Measurements from ENCODE around the gene TMEM59.

TMEM59 gene

DNA sequence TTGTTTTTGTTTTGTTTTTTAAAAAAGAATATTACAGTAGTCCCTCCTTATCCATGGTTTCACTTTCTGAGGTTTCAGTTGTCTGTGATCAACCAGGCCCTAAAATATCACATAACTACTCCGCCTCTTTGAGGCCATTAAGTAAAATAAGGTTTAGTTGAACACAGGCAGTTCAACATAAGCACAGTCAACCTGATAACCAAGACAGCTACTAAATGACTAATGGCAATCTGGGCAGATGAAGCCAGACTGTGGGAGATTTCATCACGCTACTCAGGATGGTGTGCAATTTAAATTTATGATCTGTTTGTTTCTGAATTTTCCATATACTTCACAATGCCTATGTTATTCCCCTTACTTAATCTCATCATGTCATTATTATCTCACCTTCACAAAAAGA, 65.1 kb downstream of the TMEM59 start:
- Histone ChIP-seq H3K79me2 (ENCODE audit: insufficient read depth, low read length) (no peaks in the 10 kb centered on the region), H3K4me3 (ENCODE audit: insufficient read depth, low read length, poor library complexity, severe bottlenecking) (no peak overlapping the region), H4K20me1 (ENCODE audit: low read depth, low read length) (no peaks in the 10 kb centered on the region), H3K9ac (ENCODE audit: low read length) (no peak overlapping the region), H3K4me2 (ENCODE audit: low read depth, low read length, poor library complexity, severe bottlenecking) (no peak overlapping the region), H3K9me2 (replicated peaks; ENCODE audit: insufficient read depth, low read length) (no peaks in the 10 kb centered on the region), H2AFZ (ENCODE audit: low read depth, low read length, severe bottlenecking) (no peak overlapping the region), H3K27ac (ENCODE audit: low read depth, low read length) (no peak overlapping the region), H3K36me3 (ENCODE audit: low read length) (no peaks in the 10 kb centered on the region), H3K9me3 (ENCODE audit: insufficient read depth, low read length) (peaks cover 8% of the 10 kb centered on the region; the same call in 1 of the 2 replicates), H3F3A (ENCODE audit: insufficient read depth) (no peaks in the 10 kb centered on the region), H3K27me3 (ENCODE audit: low read length) (no peaks in the 10 kb centered on the region)
- TF ChIP-seq, protein P1, sequence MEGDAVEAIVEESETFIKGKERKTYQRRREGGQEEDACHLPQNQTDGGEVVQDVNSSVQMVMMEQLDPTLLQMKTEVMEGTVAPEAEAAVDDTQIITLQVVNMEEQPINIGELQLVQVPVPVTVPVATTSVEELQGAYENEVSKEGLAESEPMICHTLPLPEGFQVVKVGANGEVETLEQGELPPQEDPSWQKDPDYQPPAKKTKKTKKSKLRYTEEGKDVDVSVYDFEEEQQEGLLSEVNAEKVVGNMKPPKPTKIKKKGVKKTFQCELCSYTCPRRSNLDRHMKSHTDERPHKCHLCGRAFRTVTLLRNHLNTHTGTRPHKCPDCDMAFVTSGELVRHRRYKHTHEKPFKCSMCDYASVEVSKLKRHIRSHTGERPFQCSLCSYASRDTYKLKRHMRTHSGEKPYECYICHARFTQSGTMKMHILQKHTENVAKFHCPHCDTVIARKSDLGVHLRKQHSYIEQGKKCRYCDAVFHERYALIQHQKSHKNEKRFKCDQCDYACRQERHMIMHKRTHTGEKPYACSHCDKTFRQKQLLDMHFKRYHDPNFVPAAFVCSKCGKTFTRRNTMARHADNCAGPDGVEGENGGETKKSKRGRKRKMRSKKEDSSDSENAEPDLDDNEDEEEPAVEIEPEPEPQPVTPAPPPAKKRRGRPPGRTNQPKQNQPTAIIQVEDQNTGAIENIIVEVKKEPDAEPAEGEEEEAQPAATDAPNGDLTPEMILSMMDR (IDR thresholded peaks at IDR 0.05; ENCODE audit: insufficient read depth, low read length, poor library complexity, severe bottlenecking) = no peak
- TF ChIP-seq EZH2phosphoT487 (conservative IDR thresholded peaks at IDR 0.05; ENCODE audit: low read length) = no peak

DNA sequence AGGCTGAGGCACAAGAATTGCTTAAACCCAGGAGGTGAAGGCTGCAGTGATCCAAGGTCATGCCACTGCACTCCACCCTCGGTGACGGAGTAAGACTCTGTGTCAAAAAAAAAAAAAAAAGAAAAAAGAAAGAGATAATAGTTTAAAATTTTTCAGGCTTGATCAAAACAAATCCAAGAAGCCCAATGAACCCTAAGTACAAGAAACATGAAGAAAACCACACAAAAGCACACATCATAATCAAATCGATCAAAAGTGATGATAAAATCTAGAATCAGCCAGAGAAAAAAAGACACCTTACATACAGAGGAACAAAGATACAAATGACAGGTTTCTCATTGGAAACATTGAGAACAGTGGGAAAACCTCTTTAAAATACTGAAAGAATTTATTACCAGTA, 66.5 kb downstream of the TMEM59 start:
- Histone ChIP-seq H2AFZ (ENCODE audit: low read depth, low read length, severe bottlenecking) (no peak overlapping the region), H3K4me3 (ENCODE audit: insufficient read depth, low read length, poor library complexity, severe bottlenecking) (no peak overlapping the region), H3K9me3 (ENCODE audit: insufficient read depth, low read length) (no peaks in the 10 kb centered on the region; the same call in 1 of the 2 replicates), H4K20me1 (ENCODE audit: low read depth, low read length) (no peaks in the 10 kb centered on the region), H3K36me3 (ENCODE audit: low read length) (no peaks in the 10 kb centered on the region), H3K79me2 (ENCODE audit: insufficient read depth, low read length) (no peaks in the 10 kb centered on the region), H3K27me3 (ENCODE audit: low read length) (no peaks in the 10 kb centered on the region), H3K4me2 (ENCODE audit: low read depth, low read length, poor library complexity, severe bottlenecking) (no peak overlapping the region), H3K27ac (ENCODE audit: low read depth, low read length) (no peak overlapping the region), H3F3A (ENCODE audit: insufficient read depth) (no peaks in the 10 kb centered on the region), H3K9me2 (replicated peaks; ENCODE audit: insufficient read depth, low read length) (no peaks in the 10 kb centered on the region), H3K9ac (ENCODE audit: low read length) (no peak overlapping the region)
- no peak for TF ChIP-seq EZH2phosphoT487 (conservative IDR thresholded peaks at IDR 0.05; ENCODE audit: low read length)
- TF ChIP-seq, protein P1 (IDR thresholded peaks at IDR 0.05; ENCODE audit: insufficient read depth, low read length, poor library complexity, severe bottlenecking) = no peak

DNA sequence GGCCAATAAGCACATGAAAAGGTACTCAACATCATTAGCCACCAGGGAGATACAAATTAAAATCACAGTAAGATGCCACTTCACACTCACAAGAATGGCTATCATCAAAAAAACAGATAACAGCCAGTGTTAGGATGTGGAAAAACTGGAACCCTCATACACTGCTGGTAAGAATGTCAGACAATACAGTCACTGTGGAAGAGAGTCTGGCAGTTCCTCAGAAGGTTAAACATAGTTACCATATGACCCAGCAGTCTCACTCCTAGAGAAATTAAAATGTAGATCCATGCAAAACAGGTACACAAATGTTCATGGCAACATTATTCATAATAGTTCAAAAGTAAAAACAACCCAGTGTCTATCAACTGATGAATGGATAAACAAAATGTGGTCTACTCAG, 68.3 kb downstream of the TMEM59 start:
- Histone ChIP-seq H3K27ac (ENCODE audit: low read depth, low read length) (no peak overlapping the region), H2AFZ (ENCODE audit: low read depth, low read length, severe bottlenecking) (no peak overlapping the region), H3K9ac (ENCODE audit: low read length) (no peak overlapping the region), H3K79me2 (ENCODE audit: insufficient read depth, low read length) (no peaks in the 10 kb centered on the region), H3K36me3 (ENCODE audit: low read length) (no peaks in the 10 kb centered on the region), H3K27me3 (ENCODE audit: low read length) (no peaks in the 10 kb centered on the region), H3K4me2 (ENCODE audit: low read depth, low read length, poor library complexity, severe bottlenecking) (no peak overlapping the region), H3K4me3 (ENCODE audit: insufficient read depth, low read length, poor library complexity, severe bottlenecking) (no peak overlapping the region), H3K9me3 (ENCODE audit: insufficient read depth, low read length) (no peaks in the 10 kb centered on the region), H4K20me1 (ENCODE audit: low read depth, low read length) (no peaks in the 10 kb centered on the region), H3K9me2 (replicated peaks; ENCODE audit: insufficient read depth, low read length) (no peaks in the 10 kb centered on the region), H3F3A (ENCODE audit: insufficient read depth) (no peaks in the 10 kb centered on the region)
- TF ChIP-seq, protein P1 (IDR thresholded peaks at IDR 0.05; ENCODE audit: insufficient read depth, low read length, poor library complexity, severe bottlenecking) = no peak
- no peak for TF ChIP-seq EZH2phosphoT487 (conservative IDR thresholded peaks at IDR 0.05; ENCODE audit: low read length)

DNA sequence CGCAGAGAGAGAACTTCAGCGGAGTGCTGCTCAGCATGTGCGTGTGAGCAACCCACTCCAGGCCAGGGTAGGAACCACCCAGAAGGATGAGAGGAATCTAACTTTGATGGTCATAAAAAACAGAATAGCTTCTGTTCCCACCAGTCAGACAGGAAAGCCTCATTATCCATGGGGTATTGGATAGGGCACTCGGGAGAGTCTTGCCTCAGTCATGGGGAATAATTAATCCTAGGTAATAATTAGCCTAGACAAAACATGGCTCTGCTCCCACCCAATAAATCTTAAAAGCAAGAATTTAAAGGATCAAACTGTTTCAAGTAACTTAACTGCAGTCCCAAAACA, 70.3 kb downstream of the TMEM59 start:
- no peak overlapping the region for H3K9ac ChIP-seq (ENCODE audit: low read length)
- no peaks in the 10 kb centered on the region for H3K36me3 ChIP-seq (ENCODE audit: low read length)
- H2AFZ ChIP-seq (ENCODE audit: low read depth, low read length, severe bottlenecking) = no peak overlapping the region
- no peak overlapping the region for H3K4me2 ChIP-seq (ENCODE audit: low read depth, low read length, poor library complexity, severe bottlenecking)
- TF ChIP-seq EZH2phosphoT487 (conservative IDR thresholded peaks at IDR 0.05; ENCODE audit: low read length) = no peak
- TF ChIP-seq, protein P1 (IDR thresholded peaks at IDR 0.05; ENCODE audit: insufficient read depth, low read length, poor library complexity, severe bottlenecking) = no peak
- no peaks in the 10 kb centered on the region for H3F3A ChIP-seq (ENCODE audit: insufficient read depth)
- no peaks in the 10 kb centered on the region for H3K9me2 ChIP-seq (replicated peaks; ENCODE audit: insufficient read depth, low read length)
- no peaks in the 10 kb centered on the region for H3K79me2 ChIP-seq (ENCODE audit: insufficient read depth, low read length)
- H3K27me3 ChIP-seq (ENCODE audit: low read length) = no peaks in the 10 kb centered on the region
- no peaks in the 10 kb centered on the region for H3K9me3 ChIP-seq (ENCODE audit: insufficient read depth, low read length)
- no peaks in the 10 kb centered on the region for H4K20me1 ChIP-seq (ENCODE audit: low read depth, low read length)
- no peak overlapping the region for H3K4me3 ChIP-seq (ENCODE audit: insufficient read depth, low read length, poor library complexity, severe bottlenecking)
- no peak overlapping the region for H3K27ac ChIP-seq (ENCODE audit: low read depth, low read length)
